Osteocyte (in vitro differentiated cells): ENCODE measurements around the gene APCDD1L. TPM values are rescaled to one million over a fixed set of nuclear protein-coding genes. Genes with fewer than 3 reads are reported as not detected.

Source experiments
- DNase-seq: peaks from one replicate; pipeline ENCODE4 v3.0.0; 2021; ENCODE audit warnings: mixed read lengths; ENCODE audit not compliant: unreplicated experiment; ENCODE audit errors: extremely low spot score
- H3K27ac Mint-ChIP-seq: one replicate; pipeline ENCODE4 v1.8.0; 2021; ENCODE audit warnings: mild to moderate bottlenecking, mixed read lengths; ENCODE audit not compliant: unreplicated experiment
- H3K27me3 Mint-ChIP-seq: one replicate; pipeline ENCODE4 v1.8.0; 2021; ENCODE audit warnings: mixed read lengths; ENCODE audit not compliant: unreplicated experiment
- H3K36me3 Mint-ChIP-seq: one replicate; pipeline ENCODE4 v1.8.0; 2021; ENCODE audit warnings: mixed read lengths; ENCODE audit not compliant: unreplicated experiment
- H3K4me1 Mint-ChIP-seq: one replicate; pipeline ENCODE4 v1.8.0; 2021; ENCODE audit warnings: mixed read lengths; ENCODE audit not compliant: unreplicated experiment
- H3K4me3 Mint-ChIP-seq: one replicate; pipeline ENCODE4 v1.8.0; 2021; ENCODE audit warnings: mild to moderate bottlenecking, moderate library complexity, mixed read lengths; ENCODE audit not compliant: unreplicated experiment
- H3K9me3 Mint-ChIP-seq: one replicate; pipeline ENCODE4 v1.8.0; 2021; ENCODE audit warnings: mixed read lengths; ENCODE audit not compliant: unreplicated experiment
- CTCF ChIP-seq: fragments of 200-600 bp; sonication (generic); IDR thresholded peaks from 2 replicates; pipeline ENCODE4 v1.5.0; 2021; ENCODE audit warnings: antibody characterized with exemption, mild to moderate bottlenecking, moderate library complexity
- total RNA-seq: library from RNA; stranded (reverse); gene quantifications from 2 replicates; pipeline ENCODE4 v1.2.1, GENCODE V29; 2021

The APCDD1L gene
- total RNA-seq, 1 donor from 2014 or later = 3.1 TPM

- DNase-seq = no peak
- TF ChIP-seq CTCF = no peak
- Mint-ChIP-seq H3K36me3 (peaks cover 7% of the 10 kb centered on the region), H3K27ac (no peak overlapping the region), H3K9me3 (peaks cover 21% of the 10 kb centered on the region), H3K27me3 (no peaks in the 10 kb centered on the region), H3K4me1 (no peaks in the 10 kb centered on the region), H3K4me3 (no peak overlapping the region)
Observed at GRCh38 chr20:58483051-58483450, 32.1 kb downstream of the APCDD1L start.

- Mint-ChIP-seq H3K36me3 (peaks cover 9% of the 10 kb centered on the region), H3K4me1 (no peaks in the 10 kb centered on the region), H3K9me3 (peaks cover 25% of the 10 kb centered on the region), H3K4me3 (no peak overlapping the region), H3K27me3 (no peaks in the 10 kb centered on the region), H3K27ac (no peak overlapping the region)
- no peak for TF ChIP-seq CTCF
- no peak for DNase-seq
Observed at GRCh38 chr20:58482416-58482815, 32.8 kb downstream of the APCDD1L start.

GRCh38 chr20:58481481-58482021 lies 33.6 kb downstream of the APCDD1L start:
- no peak for DNase-seq

GRCh38 chr20:58480551-58481336 lies 34.5 kb downstream of the APCDD1L start:
- Mint-ChIP-seq H3K4me3 (no peak overlapping the region), H3K4me1 (no peaks in the 10 kb centered on the region)
- DNase-seq = no peak

More at GRCh38 chr20:58481481-58482021, 33.6 kb downstream of the APCDD1L start:
- Mint-ChIP-seq H3K36me3 (peaks cover 9% of the 10 kb centered on the region), H3K9me3 (peaks cover 28% of the 10 kb centered on the region), H3K4me1 (no peaks in the 10 kb centered on the region), H3K4me3 (no peak overlapping the region), H3K27me3 (no peaks in the 10 kb centered on the region), H3K27ac (no peak overlapping the region)
- TF ChIP-seq CTCF = peak; percentile 44

More at GRCh38 chr20:58480551-58481336, 34.5 kb downstream of the APCDD1L start:
- Mint-ChIP-seq H3K27me3 (no peaks in the 10 kb centered on the region), H3K36me3 (peaks cover 3% of the 10 kb centered on the region), H3K27ac (no peak overlapping the region), H3K9me3 (peaks cover 20% of the 10 kb centered on the region)
- no peak for TF ChIP-seq CTCF
